Fibroblast of lung (primary cell): Measurements from ENCODE around the gene MTA1. TPM values are rescaled to one million over a fixed set of nuclear protein-coding genes. Genes with fewer than 3 reads are reported as not detected.

Experiments
- DNase-seq, 2 donors: peaks; one replicate each; pipeline versions ENCODE4 v3.0.0 to v3.0.0-alpha.2; 2010; ENCODE audit warnings: low read depth in 2 of 2
- H2AFZ ChIP-seq: 2 replicates; pipeline ENCODE4 v1.5.1; 2012; ENCODE audit warnings: low read length, control low read depth, inconsistent platforms
- H3K27ac ChIP-seq: 2 replicates; pipeline ENCODE4 v1.5.1; 2011; ENCODE audit warnings: low read length, control low read depth; ENCODE audit not compliant: insufficient read depth
- H3K27me3 ChIP-seq: 2 replicates; pipeline ENCODE4 v1.5.1; 2011; ENCODE audit warnings: mild to moderate bottlenecking, low read length; ENCODE audit not compliant: control insufficient read depth, insufficient read depth
- H3K36me3 ChIP-seq: 2 replicates; pipeline ENCODE4 v1.5.1; 2011; ENCODE audit warnings: low read length; ENCODE audit not compliant: control insufficient read depth, insufficient read depth
- H3K4me1 ChIP-seq: 2 replicates; pipeline ENCODE4 v1.5.1; 2011; ENCODE audit warnings: low read length; ENCODE audit not compliant: control insufficient read depth, insufficient read depth; ENCODE audit errors: extremely low read depth
- H3K4me2 ChIP-seq: 2 replicates; pipeline ENCODE4 v1.5.1; 2011; ENCODE audit warnings: low read length, control low read depth; ENCODE audit not compliant: insufficient read depth; ENCODE audit errors: extremely low read depth
- H3K4me3 ChIP-seq, 4 experiments: fragments of 200-600 bp in 1 of 4; sonication (generic) in 1 of 4; replicated peaks in 1 of 4; 2 replicates each; pipeline ENCODE4 v1.5.1; 2011 to 2016; ENCODE audit warnings: low read length in 4 of 4, low read depth in 3 of 4, mild to moderate bottlenecking in 3 of 4, control low read depth in 2 of 4, inconsistent platforms in 1 of 4, mixed read lengths in 1 of 4; ENCODE audit not compliant: insufficient read depth in 1 of 4; ENCODE audit errors: control extremely low read depth in 1 of 4
- H3K79me2 ChIP-seq: 2 replicates; pipeline ENCODE4 v1.5.1; 2012; ENCODE audit warnings: mild to moderate bottlenecking, low read length, inconsistent platforms; ENCODE audit not compliant: control insufficient read depth, insufficient read depth
- H3K9ac ChIP-seq: 2 replicates; pipeline ENCODE4 v1.5.1; 2011; ENCODE audit warnings: mild to moderate bottlenecking, low read length, control low read depth; ENCODE audit not compliant: insufficient read depth
- H3K9me3 ChIP-seq: 2 replicates; pipeline ENCODE4 v1.5.1; 2012; ENCODE audit warnings: low read depth, low read length; ENCODE audit not compliant: control insufficient read depth, insufficient read depth
- H4K20me1 ChIP-seq: 2 replicates; pipeline ENCODE4 v1.5.1; 2011; ENCODE audit warnings: low read length; ENCODE audit not compliant: control insufficient read depth, insufficient read depth; ENCODE audit errors: extremely low read depth
- EZH2 ChIP-seq: IDR thresholded peaks from 2 replicates; pipeline ENCODE4 v1.5.1; 2012; ENCODE audit warnings: low read length, control low read depth, mild to moderate bottlenecking; ENCODE audit errors: missing control alignments
- polyA plus RNA-seq, 2 donors: library from polyadenylated mRNA; depleted of rRNA in 1 of 2; stranded (reverse) in 1 of 2; unstranded in 1 of 2; fragments of >200 nt; gene quantifications; 2 replicates each; pipeline ENCODE4 v1.2.1, GENCODE V29; 2011 to 2012; ENCODE audit warnings: missing spikeins in 1 of 2
- total RNA-seq: library from RNA; depleted of rRNA; stranded (reverse); fragments of >200 nt; gene quantifications from 2 replicates; pipeline ENCODE4 v1.2.1, GENCODE V29; 2014
- TF ChIP-seq, protein P1 (sequence below), 2 donors: IDR thresholded peaks in 1 of 2; conservative IDR thresholded peaks in 1 of 2; 1 replicate in 1 of 2; 2 replicates in 1 of 2; pipeline ENCODE4 v1.5.1; 2011 to 2012; ENCODE audit warnings: low read length in 2 of 2, control low read depth in 1 of 2, inconsistent platforms in 1 of 2, low read depth in 1 of 2, mild to moderate bottlenecking in 1 of 2

The MTA1 gene
- total and polyA plus RNA-seq, 2 donors (not counting 1 experiment from before 2014, with no cell fraction given), result 28.6 to 29.7 TPM

DNA sequence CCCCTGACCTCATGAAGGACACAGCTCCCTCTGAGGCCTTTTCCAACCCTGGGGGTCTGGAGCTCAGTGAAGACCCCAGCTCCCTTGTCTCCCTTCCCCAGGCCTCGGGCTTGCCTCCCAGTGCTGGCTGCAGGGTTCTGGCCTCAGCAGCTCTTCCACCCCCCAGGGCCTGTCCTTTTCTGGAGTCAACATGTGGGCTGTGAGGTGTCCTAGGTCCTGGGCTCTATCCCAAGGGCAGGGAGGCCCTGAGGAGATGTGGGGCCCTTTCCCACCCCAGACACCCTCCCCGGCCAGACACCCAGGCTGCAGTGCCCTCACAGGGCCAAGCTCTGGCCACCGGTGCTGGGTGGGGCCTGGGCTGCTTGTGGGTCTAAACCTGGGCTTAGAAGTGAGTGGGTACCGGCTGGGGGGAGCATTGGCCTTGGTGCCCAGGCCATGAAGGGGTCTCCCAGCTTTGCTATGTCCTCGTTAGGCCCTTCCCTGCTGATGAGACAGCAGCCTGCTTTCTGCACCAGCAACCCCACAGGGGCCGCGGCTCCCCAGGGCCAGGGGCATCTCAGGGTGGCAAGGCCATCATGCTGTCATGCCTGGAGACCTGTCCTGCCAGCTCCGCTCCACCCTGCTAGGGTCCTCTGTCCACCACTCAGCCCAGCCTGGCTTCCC lies 52.3 kb downstream of the MTA1 start:
- Histone ChIP-seq H3K27ac (no peak overlapping the region), H3K36me3 (peaks cover 13% of the 10 kb centered on the region), H3K27me3 (no peaks in the 10 kb centered on the region), H3K79me2 (peaks cover under 1% of the 10 kb centered on the region), H3K4me2 (no peak overlapping the region), H3K4me3 (no peak overlapping the region), H3K9ac (no peak overlapping the region), H3K4me1 (peaks cover 23% of the 10 kb centered on the region), H4K20me1 (no peaks in the 10 kb centered on the region), H3K9me3 (no peaks in the 10 kb centered on the region), H2AFZ (no peak overlapping the region)
- TF ChIP-seq EZH2, result no peak
- TF ChIP-seq, protein P1, sequence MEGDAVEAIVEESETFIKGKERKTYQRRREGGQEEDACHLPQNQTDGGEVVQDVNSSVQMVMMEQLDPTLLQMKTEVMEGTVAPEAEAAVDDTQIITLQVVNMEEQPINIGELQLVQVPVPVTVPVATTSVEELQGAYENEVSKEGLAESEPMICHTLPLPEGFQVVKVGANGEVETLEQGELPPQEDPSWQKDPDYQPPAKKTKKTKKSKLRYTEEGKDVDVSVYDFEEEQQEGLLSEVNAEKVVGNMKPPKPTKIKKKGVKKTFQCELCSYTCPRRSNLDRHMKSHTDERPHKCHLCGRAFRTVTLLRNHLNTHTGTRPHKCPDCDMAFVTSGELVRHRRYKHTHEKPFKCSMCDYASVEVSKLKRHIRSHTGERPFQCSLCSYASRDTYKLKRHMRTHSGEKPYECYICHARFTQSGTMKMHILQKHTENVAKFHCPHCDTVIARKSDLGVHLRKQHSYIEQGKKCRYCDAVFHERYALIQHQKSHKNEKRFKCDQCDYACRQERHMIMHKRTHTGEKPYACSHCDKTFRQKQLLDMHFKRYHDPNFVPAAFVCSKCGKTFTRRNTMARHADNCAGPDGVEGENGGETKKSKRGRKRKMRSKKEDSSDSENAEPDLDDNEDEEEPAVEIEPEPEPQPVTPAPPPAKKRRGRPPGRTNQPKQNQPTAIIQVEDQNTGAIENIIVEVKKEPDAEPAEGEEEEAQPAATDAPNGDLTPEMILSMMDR (conservative IDR thresholded peaks at IDR 0.05 in 1 of 2, IDR thresholded peaks at IDR 0.05 in 1 of 2; ENCODE audit: low read depth in 1 of 2, low read length in 2 of 2), result no peak
- DNase-seq, result no peak

- Histone ChIP-seq H3K9me3 (no peaks in the 10 kb centered on the region), H3K27ac (no peak overlapping the region), H3K36me3 (peaks cover 13% of the 10 kb centered on the region), H3K9ac (no peak overlapping the region), H3K27me3 (no peaks in the 10 kb centered on the region), H2AFZ (no peak overlapping the region), H3K79me2 (peaks cover 5% of the 10 kb centered on the region), H3K4me1 (peaks cover 27% of the 10 kb centered on the region), H4K20me1 (no peaks in the 10 kb centered on the region), H3K4me3 (no peak overlapping the region), H3K4me2 (no peak overlapping the region)
- DNase-seq, result no peak
- TF ChIP-seq, protein P1 (conservative IDR thresholded peaks at IDR 0.05 in 1 of 2, IDR thresholded peaks at IDR 0.05 in 1 of 2; ENCODE audit: low read depth in 1 of 2, low read length in 2 of 2), result no peak
- TF ChIP-seq EZH2, result no peak
These were observed 52.9 kb downstream of the MTA1 start for GRCh38 chr14:105472486-105472991.

DNA sequence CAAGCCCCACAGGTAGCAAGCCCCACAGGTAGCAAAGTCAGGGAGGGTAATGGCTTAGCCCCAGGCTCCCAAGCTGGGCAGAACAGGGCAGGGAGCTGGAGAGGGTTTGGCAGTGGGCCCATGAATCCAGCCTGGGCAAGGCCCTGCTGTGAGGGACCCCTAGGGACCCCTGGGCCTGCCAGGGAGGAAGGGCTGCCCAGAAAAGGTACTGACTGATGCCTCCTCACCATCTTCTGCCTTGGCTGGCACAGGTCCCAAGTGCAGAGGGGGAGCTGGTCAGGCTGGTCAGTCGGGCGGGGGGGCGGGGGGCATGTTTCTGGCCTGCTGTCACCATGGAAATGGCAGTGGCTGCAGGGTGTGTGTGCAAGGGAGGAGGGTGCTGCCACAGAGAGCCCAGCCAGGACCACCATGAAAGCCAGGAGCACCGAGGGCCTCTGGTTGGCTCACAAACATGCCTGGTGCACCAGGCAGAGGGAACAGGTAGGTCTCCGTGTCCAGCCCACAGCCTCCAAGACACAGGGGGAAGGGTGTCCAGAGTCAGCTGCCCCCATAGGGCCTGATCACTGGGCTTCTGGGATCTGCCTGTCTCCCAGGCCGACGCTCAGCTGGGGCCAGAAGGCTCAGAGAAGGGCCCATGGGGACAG lies 53.5 kb downstream of the MTA1 start:
- Histone ChIP-seq H3K4me3 (peak overlapping the region in 1 of 4 experiments; percentile 63), H3K27ac (peak overlapping the region; percentile 61), H3K4me1 (peaks cover 27% of the 10 kb centered on the region), H2AFZ (no peak overlapping the region), H3K27me3 (no peaks in the 10 kb centered on the region), H3K79me2 (peaks cover 5% of the 10 kb centered on the region), H4K20me1 (no peaks in the 10 kb centered on the region), H3K9ac (no peak overlapping the region), H3K9me3 (no peaks in the 10 kb centered on the region), H3K36me3 (peaks cover 13% of the 10 kb centered on the region), H3K4me2 (no peak overlapping the region)
- TF ChIP-seq EZH2, result no peak
- TF ChIP-seq, protein P1 (conservative IDR thresholded peaks at IDR 0.05 in 1 of 2, IDR thresholded peaks at IDR 0.05 in 1 of 2; ENCODE audit: low read depth in 1 of 2, low read length in 2 of 2), result no peak
- no peak for DNase-seq
